Effector memory CD8-positive, alpha-beta T cell (primary cell): ENCODE results near the gene SUPV3L1.
A peak's percentile ranks its signal among the peaks of the same experiment; 100 is the strongest.

Source experiments
- ATAC-seq: fragments of 150-1000 bp; cut with Tn5 transposase; replicated peaks from 2 replicates; pipeline ENCODE4 v1.10.0; 2021; ENCODE audit warnings: mild to moderate bottlenecking, moderate library complexity
- DNase-seq, 3 experiments: peaks; one replicate each; pipeline ENCODE4 v3.0.0; 2021
- H3K27ac Mint-ChIP-seq, 2 donors: one replicate each; pipeline ENCODE4 v1.8.0; 2022; ENCODE audit warnings: mild to moderate bottlenecking in 2 of 2, mixed read lengths in 2 of 2, moderate library complexity in 2 of 2
- H3K27me3 Mint-ChIP-seq, 2 donors: one replicate each; pipeline ENCODE4 v1.8.0; 2022; ENCODE audit warnings: mixed read lengths in 2 of 2
- H3K36me3 Mint-ChIP-seq: one replicate; pipeline ENCODE4 v1.8.0; 2022; ENCODE audit warnings: mild to moderate bottlenecking, moderate library complexity, mixed read lengths; ENCODE audit not compliant: insufficient read depth
- H3K4me1 Mint-ChIP-seq, 2 donors: one replicate each; pipeline ENCODE4 v1.8.0; 2022; ENCODE audit warnings: low read depth in 2 of 2, mixed read lengths in 2 of 2
- H3K4me3 Mint-ChIP-seq, 2 donors: one replicate each; pipeline ENCODE4 v1.8.0; 2022; ENCODE audit warnings: mild to moderate bottlenecking in 2 of 2, mixed read lengths in 2 of 2, moderate library complexity in 2 of 2
- H3K9me3 Mint-ChIP-seq, 2 donors: one replicate each; pipeline ENCODE4 v1.8.0; 2022; ENCODE audit warnings: mixed read lengths in 2 of 2

Gene SUPV3L1

GRCh38 chr10:69211524-69211923, 31.5 kb downstream of the SUPV3L1 start:
- Mint-ChIP-seq H3K4me1 (peaks cover 19 to 52% of the 10 kb centered on the region in 2 donors), H3K27ac (no peak overlapping the region)

GRCh38 chr10:69213591-69214311, 33.7 kb downstream of the SUPV3L1 start:
- Mint-ChIP-seq H3K27ac (peak overlapping the region in 1 of 2 donors; percentile 87), H3K36me3 (peaks cover 9% of the 10 kb centered on the region), H3K4me1 (peaks cover 19 to 36% of the 10 kb centered on the region in 2 donors), H3K27me3 (no peaks in the 10 kb centered on the region), H3K9me3 (peaks cover 0 to 3% of the 10 kb centered on the region in 2 donors), H3K4me3 (no peak overlapping the region)
- ATAC-seq (no peak), DNase-seq (no peak)

More at GRCh38 chr10:69211524-69211923, 31.5 kb downstream of the SUPV3L1 start:
- Mint-ChIP-seq H3K36me3 (peaks cover 23% of the 10 kb centered on the region), H3K27me3 (no peaks in the 10 kb centered on the region), H3K9me3 (peaks cover 0 to 3% of the 10 kb centered on the region in 2 donors), H3K4me3 (no peak overlapping the region)
- ATAC-seq (no peak), DNase-seq (no peak)

DNA sequence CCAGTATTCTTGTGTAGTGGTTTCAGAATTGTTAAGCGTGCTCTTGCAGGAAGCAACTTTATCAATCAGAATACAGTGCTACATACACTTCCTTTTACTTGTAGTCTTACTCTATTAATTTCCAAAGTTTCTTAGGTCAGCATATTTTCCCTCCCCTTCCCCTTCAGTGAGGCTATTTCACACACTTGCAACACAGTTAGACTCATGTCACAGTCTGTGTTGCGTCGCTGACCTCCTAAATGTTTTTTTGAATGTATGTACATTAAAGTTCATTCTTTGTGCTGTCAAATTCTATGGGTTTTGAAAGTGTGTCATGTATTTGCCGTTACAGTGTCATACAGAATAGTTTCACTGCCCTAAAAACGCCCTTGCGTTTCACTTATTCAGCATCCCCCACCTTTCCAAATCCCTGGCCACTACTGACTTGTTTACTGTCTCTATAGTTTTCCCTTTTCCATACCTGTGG, 34.7 kb downstream of the SUPV3L1 start:
- H3K4me1 Mint-ChIP-seq: peaks cover 19 to 30% of the 10 kb centered on the region in 2 donors
- H3K4me3 Mint-ChIP-seq: peak overlapping the region in 1 of 2 donors; percentile 63
- peaks cover 4% of the 10 kb centered on the region for H3K36me3 Mint-ChIP-seq
- no peak for ATAC-seq
- H3K27me3 Mint-ChIP-seq: no peaks in the 10 kb centered on the region
- peaks cover 0 to 3% of the 10 kb centered on the region in 2 donors for H3K9me3 Mint-ChIP-seq
- DNase-seq: no peak
- peak overlapping the region; percentile 85 to 87 for H3K27ac Mint-ChIP-seq

DNA sequence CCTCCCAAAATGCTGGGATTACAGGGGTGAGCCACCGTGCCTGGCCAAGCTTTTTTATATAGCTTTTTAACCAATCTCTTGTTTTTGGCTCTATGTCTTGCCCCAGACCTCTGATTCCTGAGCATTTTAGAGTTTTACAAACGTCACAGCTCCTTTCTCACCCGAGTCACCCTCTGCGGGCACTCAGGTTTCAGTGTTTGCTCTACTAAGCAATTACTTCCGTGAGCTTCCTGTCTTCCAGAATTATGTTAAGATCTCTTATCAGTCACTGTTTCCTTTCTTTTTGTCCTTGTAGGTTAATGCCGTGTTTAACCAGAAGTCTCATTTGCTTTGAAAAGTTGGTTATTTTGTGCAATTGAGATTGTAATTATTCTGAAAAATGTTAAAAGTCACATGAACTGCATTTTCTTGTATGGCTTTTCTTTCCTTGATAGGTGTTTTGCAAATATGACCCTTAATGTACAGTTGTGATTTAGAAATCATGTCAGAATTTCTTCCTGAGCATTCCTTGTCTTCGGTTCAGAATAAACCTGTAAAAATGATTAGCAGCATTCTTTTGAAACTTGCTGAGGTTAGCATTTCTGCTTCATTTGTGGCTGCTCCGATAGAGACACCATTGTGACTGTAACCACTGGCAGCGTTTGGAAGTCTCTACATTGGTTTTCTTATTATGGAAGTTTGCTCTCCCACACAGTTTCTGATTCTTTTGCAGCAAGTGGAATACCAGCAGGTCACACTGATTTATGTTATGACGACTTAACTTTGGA, 35.6 kb downstream of the SUPV3L1 start:
- peaks cover 4% of the 10 kb centered on the region for H3K36me3 Mint-ChIP-seq
- peak overlapping the region; percentile 63 for H3K4me3 Mint-ChIP-seq
- peak in 1 of 3 experiments; percentile 22 for DNase-seq
- peaks cover 0 to 3% of the 10 kb centered on the region in 2 donors for H3K9me3 Mint-ChIP-seq
- H3K27ac Mint-ChIP-seq: peak overlapping the region; percentile 85 to 87
- H3K27me3 Mint-ChIP-seq: no peaks in the 10 kb centered on the region
- H3K4me1 Mint-ChIP-seq: peaks cover 19 to 30% of the 10 kb centered on the region in 2 donors
- peak; percentile 73 for ATAC-seq

- Mint-ChIP-seq H3K27me3 (no peaks in the 10 kb centered on the region), H3K9me3 (peaks cover 0 to 3% of the 10 kb centered on the region in 2 donors), H3K27ac (peak overlapping the region; percentile 85 to 87), H3K36me3 (peaks cover 6% of the 10 kb centered on the region), H3K4me3 (no peak overlapping the region), H3K4me1 (peaks cover 21 to 33% of the 10 kb centered on the region in 2 donors)
- no peak for ATAC-seq
- DNase-seq: no peak
These were observed 36.6 kb downstream of the SUPV3L1 start for GRCh38 chr10:69216577-69217118.

DNA sequence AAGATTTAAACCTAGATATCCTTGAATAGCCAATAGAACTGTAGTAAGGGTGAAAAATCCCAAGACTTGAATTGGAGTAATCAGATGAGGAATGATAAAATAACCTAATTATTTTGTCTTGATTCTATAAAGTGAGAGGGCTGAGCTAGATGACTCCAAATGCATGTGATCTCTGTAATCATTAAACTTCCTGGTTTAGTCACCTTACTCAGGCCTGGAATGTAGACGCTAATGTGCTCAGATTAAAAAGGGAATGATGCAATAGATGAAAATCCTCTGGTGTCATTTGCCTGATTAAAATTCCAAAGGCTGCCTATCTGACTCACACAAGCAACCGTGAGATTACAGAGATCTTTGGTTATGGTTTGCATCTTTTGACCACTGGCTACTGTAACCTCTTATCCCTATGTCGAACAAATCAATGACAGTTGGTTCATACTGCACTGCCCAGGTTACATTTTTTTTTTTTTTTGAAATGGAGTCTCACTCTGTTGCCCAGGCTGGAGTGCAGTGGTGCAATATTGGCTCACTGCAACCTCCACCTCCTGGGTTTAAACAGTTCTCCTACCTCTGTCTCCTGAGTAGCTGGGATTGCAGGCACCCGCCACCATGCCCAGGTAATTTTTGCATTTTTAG, 37.2 kb downstream of the SUPV3L1 start:
- Mint-ChIP-seq H3K27ac (peak overlapping the region in 1 of 2 donors; percentile 87), H3K9me3 (peaks cover 0 to 3% of the 10 kb centered on the region in 2 donors), H3K4me1 (peaks cover 25 to 35% of the 10 kb centered on the region in 2 donors), H3K27me3 (no peaks in the 10 kb centered on the region), H3K36me3 (peaks cover 7% of the 10 kb centered on the region), H3K4me3 (no peak overlapping the region)
- DNase-seq: no peak
- ATAC-seq: no peak

DNA sequence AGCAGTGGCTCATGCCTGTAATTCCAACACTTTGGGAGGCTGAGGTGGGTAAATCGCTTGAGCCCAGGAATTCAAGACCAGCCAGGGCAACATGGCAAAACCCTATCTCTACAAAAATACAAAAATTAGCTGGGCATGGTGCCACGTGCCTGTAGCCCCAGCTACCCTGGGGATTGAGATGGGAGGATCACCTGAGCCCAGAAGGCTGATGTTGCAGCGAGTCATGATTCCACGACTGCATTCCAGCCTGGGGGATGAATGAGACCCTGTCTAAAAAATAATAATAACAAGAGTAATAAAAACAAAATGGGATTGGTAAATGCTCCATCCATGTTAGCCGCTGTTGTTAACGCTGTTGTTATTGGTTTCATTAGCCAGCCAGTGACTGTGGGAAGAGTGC, 38.8 kb downstream of the SUPV3L1 start:
- ATAC-seq (no peak), DNase-seq (no peak)
- Mint-ChIP-seq H3K9me3 (peaks cover 0 to 3% of the 10 kb centered on the region in 2 donors), H3K27ac (no peak overlapping the region), H3K4me3 (no peak overlapping the region), H3K27me3 (no peaks in the 10 kb centered on the region), H3K4me1 (peaks cover 35 to 42% of the 10 kb centered on the region in 2 donors), H3K36me3 (peaks cover 7% of the 10 kb centered on the region)

GRCh38 chr10:69220041-69220451, 40.0 kb downstream of the SUPV3L1 start, which contains the start of gene HKDC1:
HKDC1 (plus strand) TSS chr10:69220332; CDS start chr10:69220436, 104 bp downstream.
- DNase-seq (no peak), ATAC-seq (no peak)
- peak within 1 kb of the TSS; percentile 20 to 76 for H3K27ac Mint-ChIP-seq
- no peaks in the 10 kb centered on the region for H3K27me3 Mint-ChIP-seq
- H3K4me3 Mint-ChIP-seq: peak within 1 kb of the TSS in 1 of 2 donors; percentile 77
- H3K36me3 Mint-ChIP-seq: peaks cover 7% of the 10 kb centered on the region
- H3K9me3 Mint-ChIP-seq: peaks cover 0 to 1% of the 10 kb centered on the region in 2 donors
- peaks cover 34 to 36% of the 10 kb centered on the region in 2 donors for H3K4me1 Mint-ChIP-seq

- Mint-ChIP-seq H3K36me3 (peaks cover 4% of the 10 kb centered on the region), H3K4me3 (peak overlapping the region in 1 of 2 donors; percentile 8), H3K27ac (peak overlapping the region; percentile 20 to 76), H3K4me1 (peaks cover 35 to 37% of the 10 kb centered on the region in 2 donors), H3K9me3 (no peaks in the 10 kb centered on the region), H3K27me3 (no peaks in the 10 kb centered on the region)
- DNase-seq: no peak
- ATAC-seq: no peak
These were observed 40.5 kb downstream of the SUPV3L1 start for GRCh38 chr10:69220507-69220906.

DNA sequence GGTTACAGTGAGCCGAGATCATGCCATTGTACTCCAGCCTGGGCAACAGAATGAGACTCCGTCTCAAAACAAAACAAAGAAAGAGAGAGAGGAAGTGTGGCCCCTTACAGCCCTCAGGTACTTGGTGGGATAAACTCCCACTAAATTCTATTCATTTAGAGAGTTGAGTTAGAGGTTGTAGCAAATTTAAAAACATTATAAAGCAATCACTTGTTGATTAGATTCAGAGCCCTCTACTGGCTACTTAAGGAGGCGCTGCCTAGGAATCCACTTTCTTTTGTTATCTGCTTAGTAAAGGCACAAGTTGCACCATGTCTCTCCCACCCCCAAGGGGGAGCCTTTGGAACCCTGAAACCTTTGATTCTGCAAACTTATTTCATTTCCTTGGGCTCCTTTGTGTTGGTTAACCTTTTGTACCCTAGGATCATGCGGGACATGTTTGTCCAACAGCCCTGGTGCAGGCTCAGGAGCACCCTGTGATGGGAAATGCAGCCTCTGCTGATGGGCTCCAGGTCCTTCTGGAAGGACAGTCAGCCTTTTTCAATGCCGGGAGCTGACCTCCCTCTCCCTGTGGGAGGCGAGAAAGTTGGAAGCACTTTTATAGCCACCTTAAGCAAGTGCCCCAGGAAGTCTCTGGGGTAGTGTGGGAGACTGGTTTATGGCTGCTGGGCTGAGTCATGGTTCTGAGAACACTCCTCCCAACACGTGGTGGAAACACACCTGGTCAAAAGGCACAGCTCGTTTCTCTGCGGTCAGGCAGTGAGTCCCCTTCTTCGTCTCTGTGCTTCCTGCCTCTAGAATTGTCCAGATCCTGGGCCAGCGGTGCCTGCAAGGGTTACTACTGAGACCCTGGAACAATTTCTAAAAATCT, 42.4 kb downstream of the SUPV3L1 start:
- DNase-seq: peak; percentile 49 to 55 (median 50)
- H3K9me3 Mint-ChIP-seq: no peaks in the 10 kb centered on the region
- H3K36me3 Mint-ChIP-seq: peaks cover 2% of the 10 kb centered on the region
- no peaks in the 10 kb centered on the region for H3K27me3 Mint-ChIP-seq
- ATAC-seq: peak; percentile 93
- H3K4me1 Mint-ChIP-seq: peaks cover 33 to 38% of the 10 kb centered on the region in 2 donors
- H3K27ac Mint-ChIP-seq: peak overlapping the region; percentile 80 to 92
- peak overlapping the region; percentile 69 to 77 for H3K4me3 Mint-ChIP-seq

DNA sequence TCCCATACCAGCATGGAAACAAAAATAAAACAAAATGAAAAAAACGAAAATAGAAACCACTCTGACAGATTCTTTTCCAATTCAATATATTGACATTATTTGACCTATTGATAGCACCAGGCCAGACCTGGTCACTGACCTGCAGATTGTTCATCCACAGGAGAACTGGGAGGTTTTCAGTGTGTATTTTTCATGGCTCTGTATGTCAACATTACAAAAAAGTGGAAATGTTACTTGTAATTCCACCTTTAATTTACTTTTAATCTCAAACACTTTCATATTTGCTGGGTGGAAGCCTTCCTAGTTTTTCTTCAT, 43.0 kb downstream of the SUPV3L1 start:
- peak overlapping the region; percentile 80 to 92 for H3K27ac Mint-ChIP-seq
- H3K4me1 Mint-ChIP-seq: peaks cover 37 to 44% of the 10 kb centered on the region in 2 donors
- peaks cover 2% of the 10 kb centered on the region for H3K36me3 Mint-ChIP-seq
- DNase-seq: no peak
- no peaks in the 10 kb centered on the region for H3K27me3 Mint-ChIP-seq
- ATAC-seq: no peak
- H3K9me3 Mint-ChIP-seq: no peaks in the 10 kb centered on the region
- H3K4me3 Mint-ChIP-seq: peak overlapping the region; percentile 69 to 77

- ATAC-seq (no peak), DNase-seq (no peak)
- H3K27ac Mint-ChIP-seq: peak overlapping the region; percentile 77 to 81
- no peaks in the 10 kb centered on the region for H3K27me3 Mint-ChIP-seq
- H3K4me1 Mint-ChIP-seq: peaks cover 53 to 65% of the 10 kb centered on the region in 2 donors
- peak overlapping the region; percentile 46 to 64 for H3K4me3 Mint-ChIP-seq
- H3K9me3 Mint-ChIP-seq: no peaks in the 10 kb centered on the region
- peaks cover 2% of the 10 kb centered on the region for H3K36me3 Mint-ChIP-seq
These were observed 45.0 kb downstream of the SUPV3L1 start for GRCh38 chr10:69224862-69225657.
